HepG2 (cell line): ENCODE results near the gene LRRC55.

Experiments used
- CBX1 ChIP-seq: IDR thresholded peaks from one replicate; pipeline ENCODE4 v1.6.1; 2016; ENCODE audit warnings: antibody characterized with exemption, low read depth
- EP300 ChIP-seq, 3 experiments: sonication (generic) in 1 of 3; formaldehyde crosslinking in 1 of 3; IDR thresholded peaks; 2 replicates each; pipeline versions ENCODE4 v1.5.1 to v1.6.1; 2011 to 2020; ENCODE audit warnings: low read depth in 2 of 3, low read length in 2 of 3, borderline replicate concordance in 1 of 3, improper control_type of control experiment in 1 of 3, mild to moderate bottlenecking in 1 of 3, missing genetic modification reagents in 1 of 3, moderate library complexity in 1 of 3
- POLR2A ChIP-seq, 2 experiments: IDR thresholded peaks; 2 replicates each; pipeline ENCODE4 v1.6.1; 2011; ENCODE audit warnings: low read depth in 2 of 2, low read length in 2 of 2, mild to moderate bottlenecking in 1 of 2, moderate library complexity in 1 of 2; ENCODE audit not compliant: insufficient read depth in 1 of 2
- POLR2AphosphoS5 ChIP-seq: IDR thresholded peaks from 2 replicates; pipeline ENCODE4 v1.6.1; 2012; ENCODE audit warnings: low read depth, low read length
- SOX5 ChIP-seq: IDR thresholded peaks from 2 replicates; pipeline ENCODE4 v1.6.1; 2016; ENCODE audit warnings: borderline replicate concordance
- ZBTB33 ChIP-seq: sonication (generic); formaldehyde crosslinking; IDR thresholded peaks from 2 replicates; pipeline ENCODE4 v1.4.0; 2020; ENCODE audit warnings: missing genetic modification reagents
- ZBTB8A ChIP-seq: sonication (generic); formaldehyde crosslinking; IDR thresholded peaks from 2 replicates; pipeline ENCODE4 v1.4.0; 2020; ENCODE audit warnings: mild to moderate bottlenecking, low read depth, missing genetic modification reagents, borderline replicate concordance
- ZNF512B ChIP-seq: sonication (generic); formaldehyde crosslinking; IDR thresholded peaks from 2 replicates; pipeline ENCODE4 v1.5.1; 2020; ENCODE audit warnings: missing genetic modification reagents, mild to moderate bottlenecking, borderline replicate concordance
- ZNF629 ChIP-seq: sonication (generic); formaldehyde crosslinking; conservative IDR thresholded peaks from 2 replicates; pipeline ENCODE4 v1.5.0; 2020; ENCODE audit warnings: missing genetic modification reagents

GRCh38 chr11:57224537-57224936 is 42.8 kb downstream of the LRRC55 start:
- TF ChIP-seq POLR2AphosphoS5 (no peak), ZBTB8A (CRISPR knock-in tag) (no peak), ZNF629 (CRISPR knock-in tag) (no peak), EP300 (IDR thresholded peaks at IDR 0.05; ENCODE audit: low read depth in 2 of 2, low read length in 2 of 2) (no peak), EP300 (CRISPR knock-in tag; IDR thresholded peaks at IDR 0.05; ENCODE audit: borderline replicate concordance) (no peak), SOX5 (no peak), ZNF512B (no peak), ZBTB33 (no peak), CBX1 (no peak), POLR2A (IDR thresholded peaks at IDR 0.05; ENCODE audit: insufficient read depth in 1 of 2, low read depth in 2 of 2, low read length in 2 of 2) (no peak)
